H9 (cell line): ENCODE results near the gene PCYT1B. TPM values are rescaled to one million over a fixed set of nuclear protein-coding genes. Genes with fewer than 3 reads are reported as not detected.
A peak's percentile ranks its signal among the peaks of the same experiment; 100 is the strongest.

Experiments
- DNase-seq: peaks from one replicate; pipeline ENCODE4 v3.0.0-alpha.2; 2017
- H2AFZ ChIP-seq: one replicate; pipeline ENCODE4 v1.6.1; 2013; ENCODE audit warnings: mild to moderate bottlenecking, low read length, control low read depth, moderate library complexity
- H2AK5ac ChIP-seq: 2 replicates; pipeline ENCODE4 v1.6.1; 2013; ENCODE audit warnings: low read length, control low read depth, mixed read lengths; ENCODE audit not compliant: insufficient read length
- H2BK120ac ChIP-seq: one replicate; pipeline ENCODE4 v1.6.1; 2013; ENCODE audit warnings: low read depth, mild to moderate bottlenecking, low read length, control low read depth, inconsistent platforms; ENCODE audit not compliant: poor library complexity, severe bottlenecking
- H2BK12ac ChIP-seq: 2 replicates; pipeline ENCODE4 v1.6.1; 2013; ENCODE audit warnings: low read length, control low read depth, mixed read lengths, low read depth; ENCODE audit not compliant: insufficient read length
- H2BK15ac ChIP-seq: 2 replicates; pipeline ENCODE4 v1.6.1; 2013; ENCODE audit warnings: low read depth, low read length, control low read depth
- H2BK20ac ChIP-seq: one replicate; pipeline ENCODE4 v1.6.1; 2013; ENCODE audit warnings: low read depth, mild to moderate bottlenecking, low read length, control low read depth, inconsistent platforms; ENCODE audit not compliant: poor library complexity, severe bottlenecking
- H2BK5ac ChIP-seq: 2 replicates; pipeline ENCODE4 v1.6.1; 2013; ENCODE audit warnings: low read length, control low read depth, mixed read lengths; ENCODE audit not compliant: insufficient read length
- H3K14ac ChIP-seq: 2 replicates; pipeline ENCODE4 v1.6.1; 2013; ENCODE audit warnings: low read length, control low read depth; ENCODE audit not compliant: insufficient read depth
- H3K18ac ChIP-seq: 2 replicates; pipeline ENCODE4 v1.6.1; 2013; ENCODE audit warnings: low read depth, mild to moderate bottlenecking, mixed read lengths, low read length, control low read depth; ENCODE audit not compliant: insufficient read length
- H3K23ac ChIP-seq: 2 replicates; pipeline ENCODE4 v1.6.1; 2013; ENCODE audit warnings: low read length, control low read depth, mixed read lengths, low read depth; ENCODE audit not compliant: insufficient read length
- H3K23me2 ChIP-seq: 2 replicates; pipeline ENCODE4 v1.6.1; 2013; ENCODE audit warnings: low read depth, mild to moderate bottlenecking, mixed read lengths, low read length, control low read depth; ENCODE audit not compliant: insufficient read length, poor library complexity, severe bottlenecking
- H3K27ac ChIP-seq: 2 replicates; pipeline ENCODE4 v1.5.1; 2013; ENCODE audit warnings: low read length, control low read depth, mixed read lengths, low read depth; ENCODE audit not compliant: insufficient read length
- H3K27me3 ChIP-seq: 2 replicates; pipeline ENCODE4 v1.6.1; 2013; ENCODE audit warnings: low read length, control low read depth, inconsistent platforms; ENCODE audit not compliant: insufficient read depth
- H3K4ac ChIP-seq: 2 replicates; pipeline ENCODE4 v1.6.1; 2013; ENCODE audit warnings: low read depth, mild to moderate bottlenecking, control low read depth, inconsistent platforms, low read length, moderate library complexity
- H3K4me1 ChIP-seq: 2 replicates; pipeline ENCODE4 v1.6.1; 2013; ENCODE audit warnings: low read length, control low read depth, inconsistent platforms; ENCODE audit not compliant: insufficient read depth
- H3K4me2 ChIP-seq: 2 replicates; pipeline ENCODE4 v1.6.1; 2013; ENCODE audit warnings: low read length, control low read depth, mixed read lengths; ENCODE audit not compliant: insufficient read length, insufficient read depth
- H3K56ac ChIP-seq: 2 replicates; pipeline ENCODE4 v1.6.1; 2013; ENCODE audit warnings: low read depth, mild to moderate bottlenecking, mixed read lengths, low read length, control low read depth; ENCODE audit not compliant: insufficient read length
- H3K79me1 ChIP-seq: 2 replicates; pipeline ENCODE4 v1.6.1; 2013; ENCODE audit warnings: low read depth, mild to moderate bottlenecking, moderate library complexity, low read length, control low read depth, inconsistent platforms; ENCODE audit not compliant: insufficient read depth, poor library complexity, severe bottlenecking
- H3K79me2 ChIP-seq: 2 replicates; pipeline ENCODE4 v1.6.1; 2013; ENCODE audit warnings: low read length, control low read depth, inconsistent platforms; ENCODE audit not compliant: insufficient read depth
- H3K9ac ChIP-seq: 2 replicates; pipeline ENCODE4 v1.6.1; 2013; ENCODE audit warnings: low read length, control low read depth, mixed read lengths; ENCODE audit not compliant: insufficient read length; ENCODE audit errors: extremely low read depth
- H3K9me3 ChIP-seq: one replicate; pipeline ENCODE4 v1.6.1; 2013; ENCODE audit warnings: low read depth, low read length, inconsistent platforms; ENCODE audit not compliant: control insufficient read depth
- H3T11ph ChIP-seq: one replicate; pipeline ENCODE4 v1.6.1; 2013; ENCODE audit warnings: mild to moderate bottlenecking, low read length, control low read depth, inconsistent platforms
- H4K20me1 ChIP-seq: one replicate; pipeline ENCODE4 v1.6.1; 2013; ENCODE audit not compliant: control insufficient read depth, insufficient read length, insufficient read depth
- H4K5ac ChIP-seq: 2 replicates; pipeline ENCODE4 v1.6.1; 2013; ENCODE audit warnings: low read depth, mild to moderate bottlenecking, mixed read lengths, low read length, control low read depth; ENCODE audit not compliant: insufficient read length
- H4K8ac ChIP-seq: replicated peaks from 2 replicates; pipeline ENCODE4 v1.6.1; 2013; ENCODE audit warnings: low read length, control low read depth, mixed read lengths, low read depth; ENCODE audit not compliant: insufficient read length
- H4K91ac ChIP-seq: 2 replicates; pipeline ENCODE4 v1.6.1; 2013; ENCODE audit warnings: low read depth, mild to moderate bottlenecking, moderate library complexity, mixed read lengths, low read length, control low read depth; ENCODE audit not compliant: insufficient read length
- H3K27ac Mint-ChIP-seq, 3 experiments: 2 replicates in 2 of 3; 3 replicates in 1 of 3; pipeline ENCODE4 v1.8.0; 2020 to 2021; ENCODE audit warnings: mixed read lengths in 3 of 3, mild to moderate bottlenecking in 1 of 3, moderate library complexity in 1 of 3
- H3K27me3 Mint-ChIP-seq: 2 replicates; pipeline ENCODE4 v1.8.0; 2021; ENCODE audit warnings: low read depth, mild to moderate bottlenecking, moderate library complexity, mixed read lengths
- H3K36me3 Mint-ChIP-seq, 3 experiments: 2 replicates in 2 of 3; 3 replicates in 1 of 3; pipeline ENCODE4 v1.8.0; 2020 to 2021; ENCODE audit warnings: low read depth in 3 of 3, mixed read lengths in 3 of 3; ENCODE audit not compliant: insufficient read depth in 1 of 3
- H3K4me1 Mint-ChIP-seq, 2 experiments: 2 replicates each; pipeline ENCODE4 v1.8.0; 2020; ENCODE audit warnings: mixed read lengths in 2 of 2
- H3K4me3 Mint-ChIP-seq, 2 experiments: 2 replicates in 1 of 2; 3 replicates in 1 of 2; pipeline ENCODE4 v1.8.0; 2020 to 2021; ENCODE audit warnings: mild to moderate bottlenecking in 2 of 2, mixed read lengths in 2 of 2, moderate library complexity in 1 of 2
- H3K9me3 Mint-ChIP-seq, 2 experiments: 2 replicates in 1 of 2; 3 replicates in 1 of 2; pipeline ENCODE4 v1.8.0; 2020; ENCODE audit warnings: mild to moderate bottlenecking in 2 of 2, mixed read lengths in 2 of 2, moderate library complexity in 1 of 2
- WGBS: extraction: QIAGEN DNeasy Blood & Tissue Kit; methylation state at CpG from one replicate; pipeline ENCODE4 v1.1.7; 2013; ENCODE audit warnings: missing lambda C conversion rate, low lambda C conversion rate, mixed read lengths; ENCODE audit not compliant: insufficient read length; ENCODE audit errors: extremely low coverage; 5-methylcytosine and 5-hydroxymethylcytosine counted together
- total RNA-seq: library from RNA; stranded (reverse); gene quantifications from 2 replicates; pipeline ENCODE4 v1.2.1, GENCODE V29; 2021
- TF ChIP-seq, protein P1 (sequence below): fragments of 200-600 bp; sonication (generic); conservative IDR thresholded peaks from 3 replicates; pipeline ENCODE4 v1.8.0; 2021; ENCODE audit warnings: antibody characterized with exemption, mild to moderate bottlenecking

Gene PCYT1B
- total RNA-seq, 1 experiment from 2014 or later = 29.1 TPM

DNA sequence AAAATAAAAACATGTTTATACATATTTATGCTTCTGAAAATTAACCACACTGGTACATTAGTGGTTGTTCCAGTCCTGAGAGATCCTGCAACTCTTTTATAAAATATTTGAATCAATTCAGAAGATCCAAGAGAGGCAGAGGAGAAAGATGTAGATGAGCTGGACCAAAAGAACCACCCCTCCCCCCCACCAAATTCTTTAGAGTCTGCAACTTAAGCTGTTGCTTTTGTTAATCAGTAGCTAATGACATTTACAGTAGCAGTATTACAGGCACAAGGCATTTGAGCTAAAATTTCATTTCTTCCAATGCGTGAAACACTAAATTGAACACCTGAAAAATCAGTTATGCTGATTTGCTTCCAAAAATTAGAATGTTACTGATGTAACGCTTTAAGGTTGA lies 120.5 kb downstream of the PCYT1B start:
- Histone ChIP-seq H2BK12ac (no peak overlapping the region), H2BK20ac (no peak overlapping the region), H3K9me3 (no peaks in the 10 kb centered on the region), H2BK5ac (no peak overlapping the region), H3K4me2 (peak overlapping the region; percentile 45), H3K56ac (no peak overlapping the region), H4K8ac (no peak overlapping the region), H3K9ac (no peak overlapping the region), H3K27me3 (no peaks in the 10 kb centered on the region), H2AFZ (no peak overlapping the region), H3K23ac (no peak overlapping the region), H3T11ph (no peak overlapping the region), H3K4me1 (peaks cover 11% of the 10 kb centered on the region), H2AK5ac (no peak overlapping the region), H2BK120ac (no peak overlapping the region), H3K18ac (no peak overlapping the region), H2BK15ac (no peak overlapping the region), H3K79me1 (no peaks in the 10 kb centered on the region), H3K27ac (no peak overlapping the region), H3K79me2 (no peaks in the 10 kb centered on the region), H3K23me2 (no peaks in the 10 kb centered on the region), H4K91ac (no peak overlapping the region), H3K4ac (no peak overlapping the region), H4K5ac (no peak overlapping the region), H4K20me1 (no peaks in the 10 kb centered on the region), H3K14ac (no peak overlapping the region)
- WGBS = no CpG with 5 or more reads among the region's 2 CpGs
- no peak for DNase-seq
- Mint-ChIP-seq H3K36me3 (peaks cover 16 to 41% (median 30%) of the 10 kb centered on the region in 3 experiments), H3K27me3 (no peaks in the 10 kb centered on the region), H3K27ac (peak overlapping the region in 2 of 3 experiments; percentile 77 to 96; a peak in 3 of 7 replicates), H3K4me3 (peak overlapping the region in 1 of 2 experiments; percentile 66; a peak in 2 of 5 replicates), H3K9me3 (no peaks in the 10 kb centered on the region), H3K4me1 (peaks cover 54 to 64% of the 10 kb centered on the region in 2 experiments)
- TF ChIP-seq, protein P1, sequence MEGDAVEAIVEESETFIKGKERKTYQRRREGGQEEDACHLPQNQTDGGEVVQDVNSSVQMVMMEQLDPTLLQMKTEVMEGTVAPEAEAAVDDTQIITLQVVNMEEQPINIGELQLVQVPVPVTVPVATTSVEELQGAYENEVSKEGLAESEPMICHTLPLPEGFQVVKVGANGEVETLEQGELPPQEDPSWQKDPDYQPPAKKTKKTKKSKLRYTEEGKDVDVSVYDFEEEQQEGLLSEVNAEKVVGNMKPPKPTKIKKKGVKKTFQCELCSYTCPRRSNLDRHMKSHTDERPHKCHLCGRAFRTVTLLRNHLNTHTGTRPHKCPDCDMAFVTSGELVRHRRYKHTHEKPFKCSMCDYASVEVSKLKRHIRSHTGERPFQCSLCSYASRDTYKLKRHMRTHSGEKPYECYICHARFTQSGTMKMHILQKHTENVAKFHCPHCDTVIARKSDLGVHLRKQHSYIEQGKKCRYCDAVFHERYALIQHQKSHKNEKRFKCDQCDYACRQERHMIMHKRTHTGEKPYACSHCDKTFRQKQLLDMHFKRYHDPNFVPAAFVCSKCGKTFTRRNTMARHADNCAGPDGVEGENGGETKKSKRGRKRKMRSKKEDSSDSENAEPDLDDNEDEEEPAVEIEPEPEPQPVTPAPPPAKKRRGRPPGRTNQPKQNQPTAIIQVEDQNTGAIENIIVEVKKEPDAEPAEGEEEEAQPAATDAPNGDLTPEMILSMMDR = no peak
